Raji (cell line): Measurements from ENCODE around the gene PHOSPHO2.

Experiments used
- POLR2A ChIP-seq: IDR thresholded peaks from 2 replicates; pipeline ENCODE4 v1.6.1; 2011; ENCODE audit warnings: low read depth, low read length, control low read depth; ENCODE audit not compliant: insufficient read depth

Gene PHOSPHO2

DNA sequence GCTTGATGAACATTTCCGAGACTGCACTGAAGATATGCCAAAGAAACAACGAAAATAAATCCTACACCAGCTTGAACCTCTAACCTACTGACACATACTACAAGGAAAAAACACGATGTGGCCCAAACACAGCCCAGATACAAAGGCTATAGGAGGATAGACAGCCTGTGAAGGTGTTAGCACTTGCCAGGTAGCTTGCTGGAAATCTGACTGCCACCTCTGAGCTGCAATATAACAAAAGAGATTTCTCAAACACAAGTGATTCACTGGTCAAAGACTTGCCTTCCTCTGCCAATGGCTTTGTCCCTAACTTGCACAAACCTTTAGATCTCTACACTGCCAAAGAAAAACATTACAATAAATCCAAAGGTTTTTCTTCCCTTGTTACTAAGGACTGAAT is 21.2 kb upstream of the PHOSPHO2 start:
- no peak for TF ChIP-seq POLR2A

DNA sequence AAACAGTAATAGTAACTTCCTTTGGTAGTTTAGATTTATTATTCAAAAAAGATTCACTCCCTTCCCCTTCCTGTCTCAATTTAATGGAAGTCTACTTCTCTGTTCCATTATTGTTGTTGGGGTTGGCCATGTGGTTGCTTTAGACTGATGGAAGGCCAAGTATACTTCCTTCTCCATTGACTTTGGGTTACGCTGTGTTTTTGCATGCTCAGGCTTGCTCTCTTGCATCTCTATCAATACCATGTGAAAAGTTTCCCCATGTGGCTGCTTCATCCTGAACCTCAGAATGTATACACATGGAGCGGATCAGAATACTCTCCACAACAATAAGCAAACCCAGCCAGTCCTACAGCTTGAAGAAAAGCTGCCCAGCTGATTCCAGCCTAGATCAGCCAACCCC is 20.3 kb upstream of the PHOSPHO2 start:
- no peak for TF ChIP-seq POLR2A

DNA sequence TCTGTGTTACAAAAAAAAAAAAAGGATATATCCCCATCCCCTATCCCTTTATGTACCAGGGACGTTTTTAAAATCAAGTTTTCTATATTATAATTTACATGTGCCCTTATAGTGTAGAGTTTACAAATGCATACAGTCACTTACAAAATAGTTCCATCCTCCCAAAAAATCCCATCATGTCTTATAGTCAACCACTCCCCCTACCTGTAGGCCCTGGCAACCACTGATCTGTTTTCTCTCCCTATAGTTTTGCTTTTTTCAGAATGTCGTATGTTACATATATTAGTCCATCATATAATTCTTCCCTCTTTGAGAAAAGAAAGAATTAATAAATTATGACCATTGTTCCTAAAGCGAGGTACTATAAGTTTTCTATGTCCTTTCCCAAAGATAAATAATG is 17.9 kb upstream of the PHOSPHO2 start:
- TF ChIP-seq POLR2A = no peak

DNA sequence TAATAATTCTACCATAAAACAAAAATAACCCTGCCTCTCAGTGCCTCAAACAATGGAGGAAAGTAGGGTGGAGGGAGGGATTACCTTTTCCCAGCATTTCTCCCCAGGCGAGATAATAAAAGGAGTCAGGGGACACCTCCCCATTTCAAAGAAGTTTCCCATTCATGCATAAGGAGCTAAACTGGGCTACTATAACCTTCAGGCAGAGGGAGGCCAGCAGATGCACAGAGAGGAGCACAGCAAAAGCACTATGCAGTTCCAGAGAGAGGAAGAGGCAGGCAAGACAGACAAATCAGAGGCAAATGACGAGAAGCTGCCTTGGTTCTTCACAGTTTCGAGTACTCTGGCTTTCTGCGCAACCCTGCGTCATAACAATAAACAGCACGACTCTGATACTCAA is 17.4 kb upstream of the PHOSPHO2 start:
- no peak for TF ChIP-seq POLR2A

DNA sequence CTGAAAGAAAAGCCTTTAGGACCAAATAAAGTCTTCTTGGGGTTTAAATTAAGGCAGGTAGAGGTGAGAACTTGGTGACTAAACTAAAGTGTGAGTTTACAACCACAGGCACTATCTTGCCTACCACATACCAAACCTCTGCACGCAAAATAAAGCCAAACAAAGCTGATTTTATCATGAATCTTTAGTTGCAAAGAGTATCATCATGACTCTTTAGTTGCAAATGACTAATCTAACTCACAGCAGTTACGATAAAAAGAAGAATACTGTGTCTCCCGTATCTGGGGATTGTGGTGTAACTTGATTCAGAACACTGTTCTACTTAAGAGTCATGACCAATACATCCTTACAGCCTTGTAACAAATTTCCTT is 11.2 kb upstream of the PHOSPHO2 start:
- no peak for TF ChIP-seq POLR2A

DNA sequence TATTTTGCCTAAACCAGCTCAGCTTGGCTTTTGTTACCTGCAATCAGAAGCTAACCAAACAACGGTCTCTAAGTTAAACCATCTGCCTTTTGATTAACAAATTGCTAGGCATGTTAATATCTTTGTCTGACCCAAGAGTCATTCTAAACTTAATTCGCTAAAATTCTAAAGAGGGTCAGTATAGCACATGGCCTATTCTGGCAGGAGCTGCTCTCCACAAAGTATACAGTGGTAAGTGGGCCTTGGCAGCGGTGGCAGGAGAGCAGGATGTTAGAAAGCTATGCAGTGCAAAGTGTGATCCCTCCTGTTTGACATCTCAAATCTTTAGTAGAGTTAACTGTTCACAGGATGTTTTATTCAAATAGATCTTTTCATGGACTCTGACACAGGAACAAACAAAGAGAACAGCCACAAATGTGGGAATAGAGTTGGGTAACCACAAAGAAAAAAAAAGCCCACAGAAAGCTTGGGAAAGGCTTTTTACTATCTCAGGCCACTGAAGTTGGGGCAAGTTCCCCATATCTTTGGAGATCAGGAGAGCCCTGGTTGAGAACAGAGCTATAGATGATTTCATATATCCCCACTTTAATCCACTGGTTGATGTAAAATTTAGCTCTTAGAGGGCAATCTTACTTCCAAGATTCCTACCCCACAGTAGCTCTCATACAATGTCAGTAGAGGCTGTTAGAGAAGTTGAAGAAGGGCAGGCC is 10.7 kb upstream of the PHOSPHO2 start:
- no peak for TF ChIP-seq POLR2A

DNA sequence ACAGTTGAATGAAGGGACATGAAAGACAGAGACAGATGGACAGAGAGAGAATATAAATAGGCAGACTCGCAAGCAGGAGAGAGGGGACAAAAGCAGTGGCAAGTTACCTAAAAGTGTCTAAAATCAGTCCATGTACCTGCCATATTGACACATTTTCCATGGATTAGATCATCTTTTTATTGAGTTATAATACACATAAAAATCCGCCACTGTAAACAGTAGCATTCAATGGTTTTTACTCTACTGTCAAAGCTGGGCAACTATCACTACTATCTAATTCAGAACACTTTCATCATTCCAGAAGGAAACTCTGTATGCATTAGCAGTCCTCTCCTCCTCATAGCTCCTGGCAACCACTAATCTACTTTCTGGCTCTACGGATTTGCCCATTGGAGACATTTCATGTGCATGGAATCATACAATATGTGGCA is 10.1 kb upstream of the PHOSPHO2 start:
- TF ChIP-seq POLR2A = no peak

DNA sequence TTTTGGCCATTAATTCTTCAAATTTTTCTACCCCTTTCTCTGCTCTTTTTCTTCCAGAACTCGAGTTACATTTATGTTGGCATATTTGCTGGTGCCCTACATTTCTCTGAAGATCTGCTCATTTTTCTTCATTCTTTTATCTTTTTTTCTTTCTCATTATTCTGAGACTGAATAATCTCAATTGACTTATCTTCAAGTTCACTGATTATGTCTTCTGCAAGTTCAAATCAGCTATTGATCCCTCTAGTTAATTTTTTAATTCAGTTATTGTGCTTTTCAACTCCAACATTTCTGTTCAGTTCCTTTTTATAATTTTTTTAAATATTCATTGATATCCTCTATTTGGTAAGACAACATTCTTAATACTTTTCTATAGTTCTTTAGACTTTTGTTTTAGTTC is 3.3 kb upstream of the PHOSPHO2 start:
- no peak for TF ChIP-seq POLR2A

DNA sequence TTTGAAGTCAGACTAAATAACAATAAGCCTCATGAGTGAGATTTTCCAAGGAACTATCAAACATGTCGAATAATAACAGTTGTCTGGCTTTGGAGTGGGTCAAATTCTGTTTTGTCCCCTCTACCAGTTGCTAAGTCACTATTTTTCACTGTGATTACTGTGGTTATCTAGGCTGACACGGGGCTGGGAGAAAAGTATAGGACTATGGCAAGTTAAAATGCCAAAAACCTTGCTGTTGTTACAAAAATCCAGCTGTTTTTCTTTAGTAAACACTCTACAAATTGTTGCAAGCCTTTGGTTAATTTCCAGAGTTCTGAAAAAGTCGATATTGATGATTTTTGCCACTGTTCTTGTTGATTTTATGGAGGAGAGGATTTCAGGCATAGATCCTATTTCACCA is 1.6 kb upstream of the PHOSPHO2 start:
- TF ChIP-seq POLR2A = no peak

DNA sequence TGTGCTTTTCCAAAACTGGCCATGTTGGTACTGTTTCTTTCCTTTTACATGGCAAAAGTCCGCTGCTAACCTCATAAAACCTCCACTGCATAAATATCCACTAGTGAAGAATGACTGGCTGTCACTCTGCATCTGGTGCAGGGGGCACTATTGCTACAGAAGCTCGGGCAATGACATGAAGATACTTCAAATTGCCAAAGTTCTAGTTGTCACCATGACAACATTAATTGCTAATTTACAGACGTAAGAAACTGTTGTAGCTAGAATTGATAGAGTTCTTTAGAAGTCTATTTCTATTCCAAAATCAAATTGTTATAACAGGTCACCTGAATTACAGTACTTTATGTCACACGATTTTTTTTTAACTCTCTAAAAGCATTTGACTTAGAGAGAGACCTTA is 909 bp upstream of the PHOSPHO2 start:
- no peak for TF ChIP-seq POLR2A

DNA sequence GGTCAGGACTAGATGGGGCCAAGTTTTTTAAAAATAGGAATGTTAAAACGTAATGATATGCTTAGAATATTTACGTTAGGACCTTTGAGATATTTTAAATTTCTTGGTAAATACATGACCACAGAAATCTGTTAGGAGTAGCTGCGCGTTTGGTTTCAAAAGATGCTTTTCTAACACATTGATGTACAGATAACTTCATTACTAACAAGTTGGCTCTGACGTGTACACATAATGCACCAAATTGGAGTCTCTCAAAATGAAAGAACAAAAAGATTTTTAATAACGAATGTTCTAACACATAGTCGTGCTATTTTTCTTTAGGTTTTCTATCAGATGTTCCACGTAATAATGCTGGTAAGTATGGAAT is 608 bp downstream of the PHOSPHO2 start:
- no peak for TF ChIP-seq POLR2A

DNA sequence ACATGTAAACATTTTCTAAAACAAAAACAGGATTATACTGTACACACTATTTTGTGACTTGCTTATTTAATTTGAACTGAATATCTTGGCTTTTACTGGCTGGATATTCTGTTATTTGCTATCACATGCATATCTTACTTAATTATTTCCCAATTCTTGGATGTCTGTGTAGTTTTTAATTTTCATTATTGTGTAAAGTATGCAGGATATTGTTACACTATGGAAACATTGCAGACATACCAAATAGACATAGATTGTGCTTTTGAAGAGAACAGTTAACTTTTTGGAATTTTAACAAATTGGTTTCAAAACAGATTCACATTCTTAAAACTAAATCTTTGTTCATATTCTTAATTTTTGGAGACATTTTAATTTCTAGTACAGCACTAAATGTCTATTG is 2.1 kb downstream of the PHOSPHO2 start:
- no peak for TF ChIP-seq POLR2A

DNA sequence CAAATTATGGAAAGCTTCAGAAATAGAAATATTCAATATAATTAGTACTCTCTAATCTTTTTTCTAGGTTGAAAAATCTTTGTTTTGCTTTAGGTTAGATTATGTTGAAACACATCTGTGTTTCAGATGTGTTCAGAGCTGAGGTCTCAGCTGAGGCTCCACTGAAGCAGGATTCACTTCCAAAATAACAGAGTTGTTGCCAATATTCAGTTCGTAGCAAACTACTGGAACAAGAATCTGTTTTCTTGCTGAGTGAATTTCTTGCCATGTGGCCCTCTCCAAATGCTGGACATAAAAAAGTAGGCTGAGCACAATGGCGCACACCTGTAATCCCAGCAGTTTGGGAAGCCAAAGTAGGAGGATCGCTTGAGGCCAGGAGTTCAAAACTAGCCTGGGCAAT is 8.7 kb downstream of the PHOSPHO2 start:
- no peak for TF ChIP-seq POLR2A

DNA sequence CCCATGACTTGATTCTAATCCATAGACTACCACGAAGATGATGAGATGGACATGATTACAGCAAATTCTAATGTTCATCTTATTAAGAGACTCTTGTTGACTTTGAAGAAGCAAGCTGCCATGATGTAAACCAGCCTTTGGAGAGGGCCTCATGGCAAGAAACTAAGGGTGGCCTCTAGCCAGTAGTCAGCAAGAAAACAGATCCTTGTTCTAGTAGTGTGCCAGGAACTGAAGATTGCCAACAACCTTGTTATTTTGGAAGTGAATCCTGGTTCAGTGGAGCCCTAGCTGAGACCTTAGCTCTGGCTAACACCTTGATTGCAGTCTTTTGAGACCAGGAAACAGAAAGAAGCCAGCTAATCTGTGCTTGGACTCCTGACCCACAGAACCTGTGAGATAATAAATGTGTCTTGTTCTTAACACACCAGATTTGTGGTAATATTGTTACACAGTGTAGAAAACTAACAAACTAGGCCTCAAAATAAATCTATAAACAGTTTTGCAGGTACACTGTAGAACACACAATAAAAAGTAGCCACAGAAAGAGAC is 10.0 kb downstream of the PHOSPHO2 start:
- TF ChIP-seq POLR2A = no peak

DNA sequence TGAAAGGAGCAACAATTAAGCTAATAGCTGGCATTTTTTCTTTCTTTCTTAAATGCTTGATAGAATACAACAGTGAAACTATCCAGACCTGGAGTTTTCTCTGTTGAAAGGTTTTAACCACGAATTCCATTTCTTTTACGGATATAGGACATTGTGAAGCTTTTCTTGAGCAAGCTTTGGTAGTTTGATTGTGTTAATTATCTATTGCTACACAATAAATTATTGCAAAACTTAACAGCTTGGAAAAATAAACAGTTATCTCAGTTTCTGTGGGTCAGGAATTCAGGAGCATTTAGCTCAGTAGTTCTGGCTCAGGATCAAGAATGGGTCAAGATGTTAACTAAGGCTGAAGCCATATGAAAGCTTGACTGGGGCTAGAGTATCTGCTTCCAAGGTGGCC is 11.7 kb downstream of the PHOSPHO2 start:
- TF ChIP-seq POLR2A = no peak

DNA sequence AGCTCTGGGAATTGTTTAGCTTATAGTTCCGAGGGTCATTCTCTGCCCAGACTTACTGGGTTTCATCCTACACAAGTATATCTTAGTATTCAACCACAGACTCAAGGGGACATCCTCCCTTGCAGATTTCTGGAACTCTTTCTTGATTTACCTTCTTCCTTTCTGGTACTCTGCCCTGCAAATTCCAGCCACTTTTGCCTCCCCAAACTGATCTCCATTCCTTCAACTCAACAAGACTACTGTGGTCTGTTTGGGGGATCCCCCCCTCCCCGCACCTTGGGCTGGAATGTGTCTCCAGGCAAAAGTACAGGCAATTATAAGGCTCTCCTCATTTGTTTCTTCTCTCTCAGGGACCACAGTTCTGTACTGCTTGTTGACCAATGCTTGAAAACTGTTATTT is 13.4 kb downstream of the PHOSPHO2 start:
- TF ChIP-seq POLR2A = no peak

DNA sequence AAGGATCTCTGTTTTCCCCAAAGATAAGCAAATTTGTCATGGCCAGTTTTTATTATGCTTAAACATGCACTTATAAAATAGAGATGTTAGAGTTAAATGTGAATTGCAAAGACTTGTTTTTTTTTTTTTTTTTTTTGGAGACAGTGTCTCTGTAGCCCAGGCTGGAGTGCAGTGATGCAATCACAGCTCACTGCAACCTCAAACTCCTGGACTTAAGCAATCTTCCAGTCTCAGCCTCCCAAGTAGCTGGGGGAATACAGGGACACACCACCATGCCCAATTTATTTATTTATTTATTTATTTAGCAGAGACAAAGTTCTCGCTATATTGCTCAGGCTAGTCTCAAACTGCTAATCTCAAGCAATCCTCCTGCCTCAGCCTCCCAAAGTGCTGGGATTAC is 15.1 kb downstream of the PHOSPHO2 start:
- TF ChIP-seq POLR2A = no peak
